ENCODE measurements around the gene SREBF1.

DNA sequence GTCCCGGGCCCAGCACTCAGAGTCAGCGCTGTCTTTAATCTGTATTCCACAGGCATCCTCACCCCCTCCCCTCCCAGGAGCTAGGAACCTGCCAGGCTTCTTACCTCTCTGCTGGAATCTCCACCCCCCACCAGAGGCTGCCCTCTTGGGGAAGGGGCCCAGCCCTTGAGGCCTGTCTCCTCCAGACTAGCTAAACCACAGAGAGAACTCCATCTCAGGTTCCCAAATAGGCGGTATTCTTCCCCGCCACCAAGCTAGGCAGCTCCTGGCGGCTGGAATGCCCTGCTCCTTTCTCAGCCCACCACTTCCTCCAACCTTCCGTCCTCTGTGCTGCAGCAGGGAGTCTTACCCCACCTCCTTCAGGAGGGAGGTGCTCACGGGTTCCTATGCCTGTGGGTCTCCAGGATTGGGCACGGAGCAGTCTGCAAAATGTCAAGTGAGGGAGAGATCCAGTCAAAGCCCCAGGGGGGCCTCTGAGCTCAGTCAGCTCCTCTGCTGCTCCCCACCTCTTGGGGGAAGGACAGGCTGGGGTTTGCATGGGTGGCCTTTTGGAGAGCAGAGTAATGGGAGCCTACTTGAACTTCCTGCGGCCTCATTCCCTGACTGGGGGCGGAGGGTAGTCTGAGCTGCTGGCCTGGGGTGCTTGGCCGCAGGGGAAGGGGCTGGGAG is 55.7 kb downstream of the SREBF1 start:
- TF ChIP-seq EZH2 (IDR thresholded peaks at IDR 0.05; ENCODE audit: insufficient read depth, poor library complexity, severe bottlenecking) (no peak), EZH2phosphoT487 (IDR thresholded peaks at IDR 0.05; ENCODE audit: insufficient read depth, low read depth) (no peak)

All from GM23248 (cell line).